Anterior cingulate cortex (tissue), 58 donors: ENCODE data around the gene GJB2.
"Not testable (repeated sequence)": the region's sequence is repeated elsewhere in the genome, so short reads cannot be mapped to it uniquely, and the experiment has no call there.

Experiments used
- DNase-seq, 58 donors: peaks; one replicate each; lab custom pipeline; 2025; lab: John Stamatoyannopoulos, UW

GJB2 gene

DNA sequence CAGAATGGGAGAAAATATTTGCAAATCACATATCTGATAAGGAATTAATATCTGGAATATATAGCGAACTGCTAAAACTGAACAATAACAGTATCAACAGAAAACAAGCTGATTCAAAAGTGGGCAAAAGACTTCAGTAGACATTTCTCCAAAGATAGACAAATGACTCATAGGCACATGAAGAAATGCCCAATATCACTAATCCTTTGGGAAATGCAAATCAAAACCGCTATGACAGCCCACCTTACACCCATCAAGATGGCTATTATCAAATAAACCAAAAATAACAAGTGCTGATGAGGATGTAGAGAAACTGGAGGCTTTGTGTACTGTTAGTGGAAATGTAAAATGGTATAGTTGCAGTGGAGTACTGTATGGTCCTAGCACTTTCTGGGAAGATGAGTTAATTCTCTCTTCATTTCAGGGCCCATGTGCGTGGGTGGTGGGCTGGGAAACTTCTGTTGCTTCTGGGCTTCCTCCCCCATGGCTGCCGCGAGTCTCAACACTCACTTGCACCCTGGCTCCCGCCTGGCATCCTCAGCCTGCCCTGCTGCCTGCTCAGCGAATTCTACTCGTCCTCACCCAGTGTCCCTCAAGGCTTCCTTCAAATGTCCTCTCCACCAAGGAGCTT lies 19.5 kb downstream of the GJB2 start:
- DNase-seq, result no peak

GRCh38 chr13:20171364-20171763 lies 21.4 kb downstream of the GJB2 start:
- DNase-seq, result no peak

GRCh38 chr13:20170921-20171320 lies 21.8 kb downstream of the GJB2 start:
- no peak for DNase-seq

GRCh38 chr13:20168396-20168795 lies 24.3 kb downstream of the GJB2 start:
- DNase-seq, result no peak

GRCh38 chr13:20165417-20166257 lies 27.1 kb downstream of the GJB2 start:
- DNase-seq, result no peak

GRCh38 chr13:20161951-20162300 lies 30.8 kb downstream of the GJB2 start:
- no peak for DNase-seq

DNA sequence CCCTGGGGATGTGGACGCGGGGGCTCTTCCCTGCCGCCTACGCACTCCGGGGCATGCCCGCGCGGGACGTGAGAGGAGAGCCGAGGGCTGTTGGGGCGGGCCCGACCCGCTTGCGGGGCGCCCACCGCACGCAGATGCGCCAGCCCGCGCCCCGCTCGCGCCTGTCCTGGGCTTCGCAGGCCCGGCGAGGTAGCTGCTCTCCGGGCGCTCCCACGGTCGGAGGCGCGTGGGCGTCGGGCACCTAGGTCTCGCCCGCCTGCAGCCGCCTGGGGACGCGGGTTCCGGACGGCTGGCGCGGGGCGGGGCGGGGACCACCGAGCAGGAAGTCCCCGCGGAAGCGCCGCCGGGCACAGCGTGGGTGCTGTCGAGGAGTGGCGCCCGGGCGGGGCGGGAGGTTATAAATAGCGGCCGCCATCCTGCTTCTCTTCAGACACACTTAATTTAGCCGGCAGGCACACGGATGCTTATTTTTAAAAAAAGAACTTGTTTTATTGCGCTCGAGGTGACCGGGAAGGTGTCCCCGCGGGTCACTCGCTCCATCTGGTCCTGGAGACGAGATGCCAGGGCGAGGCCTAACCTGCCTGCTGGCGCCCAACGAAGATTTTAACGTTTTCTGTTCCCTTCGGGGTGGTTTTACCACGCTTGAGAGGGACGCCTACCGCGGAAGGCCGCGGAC lies 31.3 kb downstream of the GJB2 start:
- no peak for DNase-seq

DNA sequence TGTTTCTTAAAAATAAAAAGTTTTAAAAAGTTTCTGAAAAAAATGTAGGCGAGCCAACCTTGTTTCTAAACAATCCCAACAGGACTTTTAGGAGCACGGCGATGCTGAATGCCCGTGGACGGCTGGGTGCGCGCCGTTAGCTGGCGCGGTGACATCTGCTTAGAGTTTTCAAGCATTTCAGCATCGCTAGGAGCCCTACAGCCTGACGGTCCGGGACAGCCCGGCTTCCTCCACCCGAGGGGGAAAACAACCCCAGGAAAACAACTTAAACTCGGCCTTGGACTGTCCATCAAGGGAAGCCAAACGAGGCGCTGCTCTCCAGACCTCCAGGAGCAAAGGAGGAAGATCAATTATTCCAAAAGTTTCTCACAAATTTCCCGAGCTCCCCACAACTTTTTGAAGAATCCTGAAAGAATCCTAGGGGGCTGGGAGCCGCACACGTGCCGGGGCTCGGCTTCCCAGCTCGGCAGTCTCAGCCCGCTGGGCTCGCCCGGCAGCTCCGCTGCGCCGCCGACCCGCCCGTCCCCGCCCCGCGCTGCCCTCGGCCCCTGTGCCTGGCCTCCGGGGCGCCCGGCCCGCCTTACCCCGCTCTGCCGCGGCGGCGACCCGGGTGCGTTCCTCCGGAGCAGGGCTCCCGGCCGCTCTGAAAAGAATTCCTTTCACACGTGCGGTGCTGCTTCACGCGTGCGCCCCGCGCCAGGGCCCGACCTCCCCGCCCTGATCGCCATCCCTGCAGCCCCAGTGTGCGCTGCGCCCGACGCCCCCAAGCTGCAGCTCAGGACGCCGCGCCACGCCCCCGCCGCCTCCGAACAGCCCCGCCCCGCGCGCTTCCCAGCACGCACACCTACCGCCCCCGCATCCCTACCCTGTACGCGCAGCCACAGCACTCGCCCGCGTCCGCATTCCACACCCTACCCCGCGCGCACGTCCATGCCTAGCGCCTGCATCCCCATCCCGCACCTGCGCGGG lies 32.1 kb downstream of the GJB2 start, which contains the start of gene GJA3:
Gene GJA3 (minus strand): TSS at position 747 of the 969 bp plus-strand sequence. CDS start 17,764 bp downstream, outside the sequence.
- DNase-seq, result peak in 4 of 58 donors; percentile 1 to 26 (median 14)

DNA sequence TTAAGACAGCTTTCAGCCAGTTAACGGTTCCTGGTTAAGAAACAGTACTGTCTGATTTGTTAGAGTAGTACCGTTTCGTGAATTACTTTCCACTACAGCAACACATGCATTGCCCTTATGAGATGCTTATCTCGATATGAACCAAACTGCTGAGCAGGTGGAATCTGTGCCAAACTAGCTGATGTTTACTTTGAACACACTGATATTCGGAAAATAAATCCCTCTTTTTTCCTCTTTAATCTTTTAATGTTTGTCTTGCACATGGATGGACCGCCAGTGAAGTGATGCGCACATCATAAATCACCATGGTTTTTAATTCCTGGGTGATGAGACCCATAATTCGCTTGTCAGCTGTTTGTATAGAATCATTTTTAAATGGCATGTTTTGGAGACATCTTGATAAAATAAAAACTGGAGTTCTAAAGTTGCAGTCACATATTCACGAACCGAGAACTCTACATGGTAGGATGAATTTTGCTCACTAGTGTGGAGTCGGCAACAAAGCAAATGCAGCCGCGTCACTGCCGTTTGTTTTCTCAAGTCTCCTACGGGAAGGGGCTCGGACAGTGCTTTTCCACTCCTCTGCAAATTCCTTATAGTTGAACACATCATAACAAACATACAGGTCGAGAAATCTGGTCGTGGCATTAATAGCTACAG lies 33.0 kb downstream of the GJB2 start:
- DNase-seq, result no peak

DNA sequence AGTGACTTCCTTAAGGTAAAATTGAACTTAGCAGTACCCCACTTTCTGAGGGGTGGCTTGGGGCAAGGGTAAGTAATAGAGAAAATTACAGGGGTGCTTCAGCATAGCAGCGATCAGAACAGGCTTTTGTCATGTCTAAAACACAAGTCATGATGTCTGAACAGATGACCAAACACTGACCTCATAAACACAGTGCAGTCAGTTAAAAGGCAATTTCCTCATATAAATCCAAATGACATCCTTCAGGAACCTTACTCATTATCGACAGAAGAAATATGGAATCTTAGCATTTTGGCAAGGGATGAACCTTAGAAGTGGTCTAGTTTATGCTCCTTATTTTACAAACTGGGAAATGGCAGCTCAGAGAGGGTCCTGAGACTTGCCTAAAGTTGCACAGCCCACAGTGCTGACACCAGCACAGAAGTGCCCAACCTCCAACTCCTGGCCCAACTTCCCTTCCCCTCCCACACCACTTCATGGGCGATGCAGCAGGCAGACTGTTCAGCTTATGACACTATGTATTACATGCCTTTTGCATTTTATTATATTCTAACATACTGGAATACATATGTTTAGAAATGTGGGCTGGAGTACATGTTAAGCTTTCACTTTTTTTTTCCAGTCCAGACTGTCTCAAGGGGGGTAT lies 35.5 kb downstream of the GJB2 start:
- no peak for DNase-seq

GRCh38 chr13:20156702-20157101 lies 36.0 kb downstream of the GJB2 start:
- DNase-seq, result no peak

DNA sequence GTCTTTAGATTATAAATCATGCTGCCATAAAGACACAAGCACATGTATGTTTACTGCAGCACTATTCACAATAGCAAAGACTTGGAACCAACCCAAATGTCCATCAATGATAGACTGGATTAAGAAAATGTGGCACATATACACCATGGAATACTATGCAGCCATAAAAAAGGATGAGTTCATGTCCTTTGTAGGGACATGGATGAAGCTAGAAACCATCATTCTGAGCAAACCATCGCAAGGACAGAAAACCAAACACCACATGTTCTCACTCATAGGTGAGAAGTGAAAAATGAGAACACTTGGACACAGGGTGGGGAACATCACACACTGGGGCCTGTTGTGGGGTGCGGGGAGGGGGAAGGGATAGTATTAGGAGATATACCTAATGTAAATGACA lies 39.4 kb downstream of the GJB2 start:
- not testable (repeated sequence) for DNase-seq

DNA sequence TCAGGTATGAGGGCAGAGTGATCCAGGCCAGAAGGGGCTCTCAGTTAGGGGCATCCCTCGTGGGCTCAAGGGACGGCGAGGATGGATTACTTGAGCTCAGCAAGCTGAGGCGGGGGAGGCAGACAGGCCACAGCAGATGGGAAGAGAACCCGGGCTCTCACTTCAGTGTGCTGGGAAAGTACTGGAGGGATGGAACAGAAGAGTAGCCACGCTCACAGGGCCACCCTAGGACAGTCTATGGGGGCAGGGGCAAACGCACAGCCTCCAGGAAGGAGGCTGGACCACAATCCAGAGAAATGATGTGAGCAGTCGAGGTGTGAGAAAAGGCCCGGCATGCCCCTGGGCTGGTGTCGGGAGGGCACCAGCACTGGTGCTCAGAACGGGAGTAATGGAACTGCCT lies 41.1 kb downstream of the GJB2 start:
- DNase-seq, result no peak

DNA sequence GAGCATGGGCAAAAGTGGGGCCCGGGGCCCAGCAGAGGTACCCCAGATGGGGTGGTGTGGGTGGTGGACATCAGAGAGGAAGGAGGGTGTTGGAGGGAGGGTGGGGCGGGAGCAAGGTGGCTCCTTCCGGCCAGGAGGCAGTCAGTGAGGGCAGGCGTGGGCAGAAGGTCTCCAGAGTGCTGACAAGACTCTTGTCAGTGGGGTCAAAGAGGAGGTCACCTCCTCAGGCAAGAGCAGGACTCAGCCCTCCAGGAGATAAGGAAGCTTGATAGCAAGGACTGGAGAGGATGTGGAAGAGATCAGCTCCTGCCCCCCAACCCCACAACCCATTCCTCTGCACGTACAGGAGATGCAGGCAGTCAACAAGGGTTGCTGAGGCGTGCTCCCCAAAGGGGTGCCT lies 41.7 kb downstream of the GJB2 start:
- DNase-seq, result no peak

DNA sequence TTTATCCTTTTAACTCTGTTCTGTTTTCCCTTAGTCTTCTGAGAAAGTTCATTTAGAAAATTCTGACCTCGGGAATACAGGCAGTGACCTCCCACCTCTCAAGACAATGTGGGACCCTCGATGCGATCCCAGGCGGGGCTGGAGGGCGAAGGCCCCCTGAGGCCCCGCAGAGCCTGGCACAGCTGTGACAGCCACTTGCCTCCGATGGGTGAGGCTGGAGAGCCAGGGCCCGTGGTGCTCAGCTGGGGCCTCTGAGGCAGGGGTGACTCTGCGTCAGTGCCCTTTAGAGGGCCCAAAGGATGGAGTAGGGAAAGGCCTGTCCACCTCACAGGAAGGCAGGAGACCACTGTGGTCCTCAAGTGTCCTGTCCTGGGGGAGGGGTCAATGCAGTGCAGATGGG lies 42.2 kb downstream of the GJB2 start:
- no peak for DNase-seq

DNA sequence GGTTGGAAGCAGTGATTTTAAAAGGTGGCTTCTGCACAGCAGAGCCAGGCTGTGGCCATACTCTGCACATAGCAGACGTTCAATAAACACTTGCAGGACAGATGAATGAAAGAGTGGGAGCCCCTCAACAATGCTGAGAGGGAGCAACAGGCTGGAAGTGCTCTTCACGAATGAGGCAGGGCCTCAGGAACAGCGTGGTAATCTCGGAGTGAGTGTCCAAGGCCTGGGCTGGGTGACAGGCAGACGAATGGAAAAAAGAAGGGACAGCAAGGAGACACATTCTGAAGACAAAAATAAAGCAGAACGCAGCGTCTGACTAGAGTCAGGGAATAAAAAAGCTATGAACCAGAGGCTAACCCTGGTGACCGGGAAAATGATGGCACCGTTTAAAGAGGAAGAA lies 43.0 kb downstream of the GJB2 start:
- no peak for DNase-seq

GRCh38 chr13:20148501-20149183 lies 44.1 kb downstream of the GJB2 start:
- DNase-seq, result no peak

- DNase-seq, result no peak
Measured at GRCh38 chr13:20146381-20146780, 46.4 kb downstream of the GJB2 start.

DNA sequence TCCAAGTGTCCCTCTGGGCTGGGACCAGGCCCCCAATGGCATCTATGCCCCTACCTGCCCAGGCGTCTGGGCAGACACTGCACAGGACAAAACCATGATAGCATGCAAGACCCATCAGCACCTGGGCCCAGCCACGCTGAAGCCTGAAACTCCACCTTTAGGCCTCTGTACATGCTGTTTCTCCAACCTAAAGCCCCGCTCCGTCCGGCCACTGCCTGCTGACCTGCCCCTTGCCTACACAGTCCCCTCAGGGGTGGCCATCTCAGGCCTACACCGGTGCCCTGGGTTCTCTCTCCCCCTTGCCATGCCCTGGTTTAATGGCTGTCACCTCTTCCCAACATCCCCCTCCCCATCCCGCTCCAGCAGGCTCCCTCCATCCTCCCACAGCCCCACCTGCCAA lies 47.2 kb downstream of the GJB2 start:
- no peak for DNase-seq
